GM12878 (cell line): ENCODE measurements around the gene FAT1. TPM values are rescaled to one million over a fixed set of nuclear protein-coding genes. Genes with fewer than 3 reads are reported as not detected.

ENCODE experiments used
- ATAC-seq: fragments of 200-7000 bp; cut with Tn5 transposase; 3 replicates; pipeline ENCODE4 v1.9.1; 2020; ENCODE audit warnings: mild to moderate bottlenecking, moderate library complexity
- BruUV-seq: library from RNA; stranded (reverse); fragments of 400-500 nt; replicated peaks from 2 replicates; lab custom pipeline; 2021; lab: Mats Ljungman, UMichigan
- CTCF ChIA-PET: fragments of 300-600 bp; sonication (Branson Sonifier 250); formaldehyde crosslinking; extraction: SDS; loops from one replicate; lab custom pipeline; 2021; ENCODE audit warnings: inconsistent platforms; lab: Yijun Ruan, JAX
- POLR2A ChIA-PET: fragments of 350-600 bp; formaldehyde crosslinking; extraction: SDS; loops from one replicate; lab custom pipeline; 2021; ENCODE audit warnings: inconsistent platforms; lab: Charles Lee
- RAD21 ChIA-PET: fragments of 300-600 bp; sonication (Branson Sonifier 250); formaldehyde crosslinking; loops from one replicate; lab custom pipeline; 2023; ENCODE audit warnings: antibody characterized with exemption; ENCODE audit not compliant: unreplicated experiment; lab: Charles Lee
- SMC1A ChIA-PET: fragments of 300-600 bp; sonication (Branson Sonifier 250); formaldehyde crosslinking; loops from one replicate; lab custom pipeline; 2023; ENCODE audit not compliant: unreplicated experiment, uncharacterized antibody; lab: Charles Lee
- DNase-seq: peaks from one replicate; pipeline ENCODE4 v3.0.0-alpha.2; 2011; ENCODE audit warnings: low read depth, low spot score
- FAIRE-seq: peaks from 3 replicates; lab custom pipeline; 2011; peaks lifted over from hg19 to GRCh38; lab: Jason Lieb, UNC
- H2AFZ ChIP-seq: 2 replicates; pipeline ENCODE4 v1.6.0; 2011; ENCODE audit warnings: low read depth, low read length, control low read depth; ENCODE audit not compliant: control insufficient read depth
- H3K27ac ChIP-seq: 2 replicates; pipeline ENCODE4 v1.5.1; 2011; ENCODE audit warnings: control low read depth; ENCODE audit not compliant: control insufficient read depth, insufficient read depth
- H3K27me3 ChIP-seq, 2 experiments: replicated peaks in 1 of 2; 2 replicates each; pipeline versions ENCODE4 v1.6.0 to v1.6.1; 2011; ENCODE audit warnings: low read length in 1 of 2; ENCODE audit not compliant: control insufficient read depth in 2 of 2, insufficient read depth in 2 of 2
- H3K36me3 ChIP-seq, 2 experiments: 2 replicates each; pipeline ENCODE4 v1.5.1; 2011; ENCODE audit warnings: low read length in 1 of 2; ENCODE audit not compliant: control insufficient read depth in 2 of 2, insufficient read depth in 2 of 2
- H3K4me1 ChIP-seq: 2 replicates; pipeline ENCODE4 v1.6.1; 2011; ENCODE audit warnings: mild to moderate bottlenecking, low read length, moderate library complexity, mixed read lengths; ENCODE audit not compliant: control insufficient read depth, insufficient read depth
- H3K4me2 ChIP-seq: 2 replicates; pipeline ENCODE4 v1.6.0; 2011; ENCODE audit warnings: control low read depth; ENCODE audit not compliant: control insufficient read depth, insufficient read depth
- H3K4me3 ChIP-seq: fragments of 200-600 bp; sonication (generic); 2 replicates; pipeline ENCODE4 v1.5.1; 2016
- H3K79me2 ChIP-seq: 2 replicates; pipeline ENCODE4 v1.6.0; 2011; ENCODE audit warnings: low read length; ENCODE audit not compliant: control insufficient read depth, insufficient read depth
- H3K9ac ChIP-seq: 2 replicates; pipeline ENCODE4 v1.8.0; 2011; ENCODE audit warnings: low read length, control low read depth, mixed read lengths; ENCODE audit not compliant: control insufficient read depth, insufficient read depth
- H3K9me3 ChIP-seq: replicated peaks from 3 replicates; pipeline ENCODE4 v1.5.1; 2011; ENCODE audit warnings: mild to moderate bottlenecking, low read length; ENCODE audit not compliant: control insufficient read depth, insufficient read depth
- H4K20me1 ChIP-seq: 2 replicates; pipeline ENCODE4 v1.6.0; 2011; ENCODE audit not compliant: control insufficient read depth, insufficient read depth
- MLLT1 ChIP-seq: fragments of 450-650 bp; IDR thresholded peaks from 2 replicates; pipeline ENCODE4 v1.6.1; 2016; ENCODE audit warnings: mild to moderate bottlenecking
- NFYA ChIP-seq: IDR thresholded peaks from 2 replicates; pipeline ENCODE4 v1.6.1; 2011; ENCODE audit warnings: low read depth, mild to moderate bottlenecking, low read length, improper control_type of control experiment, borderline replicate concordance
- RBBP5 ChIP-seq: fragments of 200-600 bp; sonication (generic); conservative IDR thresholded peaks from 2 replicates; pipeline ENCODE4 v1.6.1; 2016
- USF2 ChIP-seq: IDR thresholded peaks from 2 replicates; pipeline ENCODE4 v1.6.1; 2011; ENCODE audit warnings: low read depth, low read length, improper control_type of control experiment, borderline replicate concordance
- WGBS: methylation state at CpG from one replicate; pipeline ENCODE4 v1.1.6; 2016; ENCODE audit warnings: low lambda C conversion rate; ENCODE audit not compliant: insufficient replicate concordance, insufficient coverage; ENCODE audit errors: missing lambda C conversion rate; 5-methylcytosine and 5-hydroxymethylcytosine counted together
- in situ Hi-C: fragments of 300-500 bp; cut with MboI; formaldehyde crosslinking; loops from 9 replicates; pipeline ENCODE4 v1.14.3; 2018; ENCODE audit warnings: mixed read lengths
- intact Hi-C: fragments of 100-400 bp; cut with micrococcal nuclease; formaldehyde crosslinking; loops from one replicate; pipeline ENCODE4 v1.14.2; 2022; ENCODE audit not compliant: unreplicated experiment
- polyA plus RNA-seq, 11 experiments: library from polyadenylated mRNA; depleted of rRNA in 4 of 11; unstranded in 6 of 11; stranded (reverse) in 5 of 11; fragments of >200 nt; fragmentation: Nextera tagmentation in 4 of 11; fragmentation: Illumina TruSeq in 1 of 11; extraction: Ambion mirVana in 4 of 11; extraction: Trizol in 1 of 11; gene quantifications; 1 replicate in 1 of 11; 2 replicates in 10 of 11; pipeline versions ENCODE4 v1.2.1 to v1.2.3, GENCODE V29; 2011 to 2016; ENCODE audit warnings: inconsistent platforms in 2 of 11, missing spikeins in 2 of 11, low read depth in 1 of 11
- total RNA-seq, 4 experiments: library from RNA; depleted of rRNA in 3 of 4; stranded (reverse); fragments of >200 nt in 3 of 4; fragmentation: Illumina TruSeq in 1 of 4; extraction: Trizol in 1 of 4; gene quantifications; 2 replicates each; pipeline versions ENCODE4 v1.2.1 to v1.2.3, GENCODE V29; 2013 to 2021

FAT1 gene
- total and polyA plus RNA-seq, 10 of the 15 experiments (the other 5 are each of a cell fraction or from before 2014, with no cell fraction given): 0.04 to 11.8 (median 0.11) TPM; not detected in 1

GRCh38 chr4:186771624-186772023, 48.0 kb upstream of the FAT1 start:
- Histone ChIP-seq H3K4me3 (no peak overlapping the region), H3K27me3 (no peaks in the 10 kb centered on the region), H3K36me3 (no peaks in the 10 kb centered on the region), H2AFZ (no peak overlapping the region), H3K79me2 (no peaks in the 10 kb centered on the region), H3K9ac (no peak overlapping the region), H3K27ac (no peak overlapping the region), H4K20me1 (no peaks in the 10 kb centered on the region), H3K4me2 (no peak overlapping the region), H3K4me1 (no peaks in the 10 kb centered on the region)
- SMC1A ChIA-PET: no interaction called here
- POLR2A ChIA-PET: no interaction called here
- no TSS peak for BruUV-seq
- intact Hi-C loops: no loop called here
- DNase-seq (no peak), ATAC-seq (no peak)
- CTCF ChIA-PET: no interaction called here
- 0% methylated on average over 2 of the region's 2 CpGs for WGBS
- TF ChIP-seq MLLT1: no peak
- no peak for TF ChIP-seq NFYA
- TF ChIP-seq USF2: no peak
- TF ChIP-seq RBBP5: no peak
- TF ChIP-seq, all 136 proteins: peak for 0
- in situ Hi-C loops: no loop called here
- no peaks in the 10 kb centered on the region for H3K9me3 ChIP-seq
- no peak for FAIRE-seq
- RAD21 ChIA-PET: no interaction called here
